IMR-90 (cell line): ENCODE data around the gene MICAL3. TPM values are rescaled to one million over a fixed set of nuclear protein-coding genes. Genes with fewer than 3 reads are reported as not detected.
A peak's percentile ranks its signal among the peaks of the same experiment; 100 is the strongest.

Experiments used
- ATAC-seq: fragments of 200-7000 bp; cut with Tn5 transposase; 2 replicates; pipeline ENCODE4 v1.9.1; 2020; ENCODE audit warnings: low read depth, mild to moderate bottlenecking, moderate library complexity
- BruUV-seq: library from RNA; stranded (reverse); fragments of 400-500 nt; replicated peaks from 2 replicates; lab custom pipeline; 2021; lab: Mats Ljungman, UMichigan
- CTCF ChIA-PET: fragments of 300-600 bp; formaldehyde crosslinking; extraction: SDS; loops from one replicate; lab custom pipeline; 2021; ENCODE audit warnings: antibody characterized with exemption; lab: Yijun Ruan, JAX
- POLR2A ChIA-PET: fragments of 300-600 bp; sonication (Branson Sonifier 250); formaldehyde crosslinking; loops from one replicate; lab custom pipeline; 2022; ENCODE audit warnings: antibody characterized with exemption; ENCODE audit not compliant: unreplicated experiment; lab: Charles Lee
- DNase-seq: peaks from one replicate; pipeline ENCODE4 v3.0.0; 2013
- H2AFZ ChIP-seq: replicated peaks from 2 replicates; pipeline ENCODE3; 2013; ENCODE audit warnings: low read length, mild to moderate bottlenecking; ENCODE audit not compliant: poor library complexity
- H2AK5ac ChIP-seq: 2 replicates; pipeline ENCODE4 v1.6.1; 2013; ENCODE audit warnings: low read depth, low read length, inconsistent platforms
- H2AK9ac ChIP-seq: replicated peaks from 2 replicates; pipeline ENCODE3; 2013; ENCODE audit warnings: mild to moderate bottlenecking, low read depth, low read length, moderate library complexity; ENCODE audit not compliant: poor library complexity
- H2BK120ac ChIP-seq: 2 replicates; pipeline ENCODE4 v1.6.1; 2013; ENCODE audit warnings: low read depth, low read length, inconsistent platforms
- H2BK15ac ChIP-seq: 3 replicates; pipeline ENCODE4 v1.6.1; 2013; ENCODE audit warnings: low read depth, low read length, inconsistent platforms
- H2BK20ac ChIP-seq: 2 replicates; pipeline ENCODE4 v1.6.1; 2013; ENCODE audit warnings: low read depth, mild to moderate bottlenecking, inconsistent platforms, low read length, moderate library complexity
- H2BK5ac ChIP-seq: 2 replicates; pipeline ENCODE4 v1.6.1; 2013; ENCODE audit warnings: mild to moderate bottlenecking, low read depth, low read length, inconsistent platforms; ENCODE audit not compliant: poor library complexity, severe bottlenecking
- H3K14ac ChIP-seq: replicated peaks from 2 replicates; pipeline ENCODE4 v1.6.1; 2013; ENCODE audit warnings: low read depth, low read length, inconsistent platforms
- H3K18ac ChIP-seq: 2 replicates; pipeline ENCODE4 v1.6.1; 2013; ENCODE audit warnings: low read depth, low read length, control low read depth
- H3K23ac ChIP-seq: 2 replicates; pipeline ENCODE4 v1.6.1; 2013; ENCODE audit warnings: low read depth, low read length, inconsistent platforms
- H3K27ac ChIP-seq: 2 replicates; pipeline ENCODE4 v1.5.1; 2013; ENCODE audit warnings: mild to moderate bottlenecking, control low read depth, low read length; ENCODE audit not compliant: insufficient read depth
- H3K27me3 ChIP-seq: 2 replicates; pipeline ENCODE4 v1.6.1; 2013; ENCODE audit warnings: low read length; ENCODE audit not compliant: control insufficient read depth, insufficient read depth
- H3K36me3 ChIP-seq: 2 replicates; pipeline ENCODE4 v1.6.1; 2013; ENCODE audit warnings: low read length, mixed read lengths; ENCODE audit not compliant: control insufficient read depth, insufficient read depth
- H3K4ac ChIP-seq: 2 replicates; pipeline ENCODE4 v1.6.1; 2013; ENCODE audit warnings: low read depth, low read length, inconsistent platforms
- H3K4me1 ChIP-seq: 2 replicates; pipeline ENCODE4 v1.6.1; 2013; ENCODE audit warnings: low read length, mixed read lengths; ENCODE audit not compliant: control insufficient read depth, insufficient read depth
- H3K4me2 ChIP-seq: 2 replicates; pipeline ENCODE4 v1.6.1; 2013; ENCODE audit warnings: low read depth, mild to moderate bottlenecking, control low read depth, low read length, moderate library complexity
- H3K4me3 ChIP-seq: 2 replicates; pipeline ENCODE4 v1.5.1; 2013; ENCODE audit warnings: low read depth, mild to moderate bottlenecking, control low read depth, low read length, moderate library complexity; ENCODE audit not compliant: insufficient read depth
- H3K56ac ChIP-seq: 2 replicates; pipeline ENCODE4 v1.6.1; 2013; ENCODE audit warnings: low read length, inconsistent platforms; ENCODE audit not compliant: insufficient read depth; ENCODE audit errors: extremely low read depth
- H3K79me1 ChIP-seq, 2 experiments: 2 replicates each; pipeline ENCODE4 v1.6.1; 2013; ENCODE audit warnings: low read length in 2 of 2, inconsistent platforms in 1 of 2, low read depth in 1 of 2
- H3K9ac ChIP-seq: 2 replicates; pipeline ENCODE4 v1.6.1; 2013; ENCODE audit warnings: low read depth, low read length, control low read depth
- H3K9me1 ChIP-seq: 2 replicates; pipeline ENCODE4 v1.6.1; 2013; ENCODE audit warnings: low read length, inconsistent platforms; ENCODE audit not compliant: insufficient read depth
- H3K9me3 ChIP-seq: 2 replicates; pipeline ENCODE4 v1.6.1; 2013; ENCODE audit warnings: low read length; ENCODE audit not compliant: control insufficient read depth, insufficient read depth
- H4K20me1 ChIP-seq: 2 replicates; pipeline ENCODE4 v1.6.1; 2013; ENCODE audit warnings: low read length, inconsistent platforms; ENCODE audit not compliant: insufficient read depth
- H4K5ac ChIP-seq: 2 replicates; pipeline ENCODE4 v1.6.1; 2013; ENCODE audit warnings: mild to moderate bottlenecking, low read depth, low read length, control low read depth
- H4K8ac ChIP-seq, 2 experiments: 2 replicates each; pipeline ENCODE4 v1.6.1; 2013; ENCODE audit warnings: low read depth in 2 of 2, low read length in 2 of 2, control low read depth in 1 of 2, inconsistent platforms in 1 of 2
- H4K91ac ChIP-seq: 2 replicates; pipeline ENCODE4 v1.6.1; 2013; ENCODE audit warnings: low read depth, low read length, inconsistent platforms; ENCODE audit not compliant: insufficient read depth
- BHLHE40 ChIP-seq: fragments of 150-350 bp; IDR thresholded peaks from 2 replicates; pipeline ENCODE4 v1.6.1; 2016; ENCODE audit warnings: mild to moderate bottlenecking, low read depth, low read length
- CEBPB ChIP-seq: IDR thresholded peaks from 2 replicates; pipeline ENCODE4 v1.6.1; 2012; ENCODE audit warnings: low read depth, low read length, improper control_type of control experiment
- FOS ChIP-seq: fragments of 150-350 bp; IDR thresholded peaks from 2 replicates; pipeline ENCODE4 v1.6.1; 2016; ENCODE audit warnings: low read depth, low read length
- MAFK ChIP-seq: IDR thresholded peaks from 2 replicates; pipeline ENCODE4 v1.6.1; 2012; ENCODE audit warnings: low read depth, low read length, improper control_type of control experiment
- MAZ ChIP-seq: IDR thresholded peaks from 2 replicates; pipeline ENCODE4 v1.6.1; 2012; ENCODE audit warnings: low read depth, mild to moderate bottlenecking, low read length, improper control_type of control experiment, moderate library complexity, borderline replicate concordance
- MXI1 ChIP-seq: IDR thresholded peaks from 2 replicates; pipeline ENCODE4 v1.6.1; 2012; ENCODE audit warnings: low read depth, mild to moderate bottlenecking, low read length, moderate library complexity, borderline replicate concordance
- NFE2L2 ChIP-seq: fragments of 150-350 bp; IDR thresholded peaks from 2 replicates; pipeline ENCODE4 v1.6.1; 2016; ENCODE audit warnings: low read depth, mild to moderate bottlenecking, low read length
- POLR2A ChIP-seq: IDR thresholded peaks from 2 replicates; pipeline ENCODE4 v1.6.1; 2012; ENCODE audit warnings: mild to moderate bottlenecking, low read depth, low read length
- RAD21 ChIP-seq: IDR thresholded peaks from 2 replicates; pipeline ENCODE4 v1.6.1; 2012; ENCODE audit warnings: low read length, improper control_type of control experiment
- RCOR1 ChIP-seq: IDR thresholded peaks from 2 replicates; pipeline ENCODE4 v1.6.1; 2012; ENCODE audit warnings: mild to moderate bottlenecking, low read length, improper control_type of control experiment; ENCODE audit not compliant: insufficient replicate concordance
- RFX5 ChIP-seq: IDR thresholded peaks from 2 replicates; pipeline ENCODE4 v1.8.0; 2012; ENCODE audit warnings: low read depth, mild to moderate bottlenecking, low read length, moderate library complexity
- SMC3 ChIP-seq: fragments of 150-350 bp; IDR thresholded peaks from 2 replicates; pipeline ENCODE4 v1.6.1; 2016; ENCODE audit warnings: low read depth, mild to moderate bottlenecking, antibody characterized with exemption, low read length, moderate library complexity
- WGBS, 2 experiments: methylation state at CpG; one replicate each; pipeline versions ENCODE4 v1.1.5 to v1.1.7; 2013; ENCODE audit warnings: missing lambda C conversion rate in 2 of 2; ENCODE audit not compliant: insufficient read length in 1 of 2; ENCODE audit errors: extremely low coverage in 2 of 2; 5-methylcytosine and 5-hydroxymethylcytosine counted together
- dilution Hi-C: fragments of 300-500 bp; cut with HindIII; formaldehyde crosslinking; loops from one replicate; pipeline ENCODE4 v1.14.3; 2018; ENCODE audit warnings: low sequenced_read_pairs; ENCODE audit not compliant: unreplicated experiment
- in situ Hi-C: fragments of 300-500 bp; cut with MboI; formaldehyde crosslinking; loops from 3 replicates; pipeline ENCODE4 v1.14.3; 2019; ENCODE audit warnings: low sequenced_read_pairs, inconsistent platforms, mixed read lengths
- intact Hi-C: fragments of 100-400 bp; cut with micrococcal nuclease; formaldehyde crosslinking; loops from 2 replicates; pipeline ENCODE4 v1.10.0; 2022
- polyA plus RNA-seq, 3 experiments: library from polyadenylated mRNA; depleted of rRNA; stranded (reverse); fragments of >200 nt; gene quantifications; 2 replicates each; pipeline ENCODE4 v1.2.3, GENCODE V29; 2012; ENCODE audit warnings: low replicate concordance in 1 of 3
- total RNA-seq: library from RNA; depleted of rRNA; stranded (reverse); fragments of >200 nt; gene quantifications from 2 replicates; pipeline ENCODE4 v1.2.3, GENCODE V29; 2012
- TF ChIP-seq, protein P1 (sequence below): conservative IDR thresholded peaks from 2 replicates; pipeline ENCODE4 v1.5.1; 2012; ENCODE audit warnings: mild to moderate bottlenecking, low read depth, low read length, improper control_type of control experiment
- TF ChIP-seq, protein P2 (sequence below): fragments of 150-350 bp; IDR thresholded peaks from 2 replicates; pipeline ENCODE4 v1.6.1; 2016; ENCODE audit warnings: low read depth, mild to moderate bottlenecking, low read length, moderate library complexity, borderline replicate concordance

MICAL3 gene
- total and polyA plus RNA-seq, 2 of the 4 experiments (the other 2 are of a cell fraction): 17.6 to 26.8 TPM

DNA sequence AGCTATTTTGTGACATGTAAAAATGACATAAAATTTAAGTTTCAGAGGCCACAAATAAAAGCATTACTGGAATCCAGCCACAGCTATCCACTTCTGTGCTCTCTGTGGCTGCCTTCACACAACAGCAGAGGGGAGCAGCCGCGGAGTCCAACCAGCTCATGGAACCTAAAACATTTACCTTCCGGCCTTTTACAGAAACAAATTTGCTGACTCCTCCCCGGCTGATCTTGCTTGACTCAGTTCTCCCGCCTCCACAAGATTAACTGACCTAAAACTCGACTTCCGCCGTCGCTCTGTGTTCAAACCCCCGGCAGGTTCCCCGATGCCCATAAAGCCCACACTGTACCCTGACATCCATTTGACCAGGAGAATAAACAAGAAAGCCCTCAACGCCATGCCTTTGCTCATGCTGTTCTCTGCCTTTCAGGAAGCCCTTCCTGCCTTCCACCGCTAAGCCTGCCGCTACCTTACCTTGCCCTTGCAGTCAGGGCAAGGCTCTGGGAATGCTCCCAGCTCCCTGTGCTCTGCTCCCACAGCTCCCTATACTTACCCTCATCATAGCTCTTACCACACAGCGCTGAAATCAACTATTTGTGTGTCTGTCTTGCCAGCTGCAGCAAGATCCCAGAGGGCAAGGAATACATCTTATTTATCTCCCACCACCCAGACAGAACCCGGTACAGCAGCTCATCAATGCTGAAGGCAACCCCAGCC, 35.4 kb downstream of the MICAL3 start:
- CTCF ChIA-PET: interaction anchor here (0.8 kb wide), 1 partner anchor 10 kb away, joined by 3 read pairs; no protein-coding TSS in a partner anchor
- TF ChIP-seq RFX5 (no peak), MXI1 (no peak), MAFK (no peak), RCOR1 (no peak), NFE2L2 (no peak), BHLHE40 (no peak), MAZ (no peak), FOS (no peak), POLR2A (no peak), SMC3 (no peak), CEBPB (no peak), RAD21 (no peak)
- TF ChIP-seq, protein P1, sequence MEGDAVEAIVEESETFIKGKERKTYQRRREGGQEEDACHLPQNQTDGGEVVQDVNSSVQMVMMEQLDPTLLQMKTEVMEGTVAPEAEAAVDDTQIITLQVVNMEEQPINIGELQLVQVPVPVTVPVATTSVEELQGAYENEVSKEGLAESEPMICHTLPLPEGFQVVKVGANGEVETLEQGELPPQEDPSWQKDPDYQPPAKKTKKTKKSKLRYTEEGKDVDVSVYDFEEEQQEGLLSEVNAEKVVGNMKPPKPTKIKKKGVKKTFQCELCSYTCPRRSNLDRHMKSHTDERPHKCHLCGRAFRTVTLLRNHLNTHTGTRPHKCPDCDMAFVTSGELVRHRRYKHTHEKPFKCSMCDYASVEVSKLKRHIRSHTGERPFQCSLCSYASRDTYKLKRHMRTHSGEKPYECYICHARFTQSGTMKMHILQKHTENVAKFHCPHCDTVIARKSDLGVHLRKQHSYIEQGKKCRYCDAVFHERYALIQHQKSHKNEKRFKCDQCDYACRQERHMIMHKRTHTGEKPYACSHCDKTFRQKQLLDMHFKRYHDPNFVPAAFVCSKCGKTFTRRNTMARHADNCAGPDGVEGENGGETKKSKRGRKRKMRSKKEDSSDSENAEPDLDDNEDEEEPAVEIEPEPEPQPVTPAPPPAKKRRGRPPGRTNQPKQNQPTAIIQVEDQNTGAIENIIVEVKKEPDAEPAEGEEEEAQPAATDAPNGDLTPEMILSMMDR: no peak
- TF ChIP-seq, protein P2, sequence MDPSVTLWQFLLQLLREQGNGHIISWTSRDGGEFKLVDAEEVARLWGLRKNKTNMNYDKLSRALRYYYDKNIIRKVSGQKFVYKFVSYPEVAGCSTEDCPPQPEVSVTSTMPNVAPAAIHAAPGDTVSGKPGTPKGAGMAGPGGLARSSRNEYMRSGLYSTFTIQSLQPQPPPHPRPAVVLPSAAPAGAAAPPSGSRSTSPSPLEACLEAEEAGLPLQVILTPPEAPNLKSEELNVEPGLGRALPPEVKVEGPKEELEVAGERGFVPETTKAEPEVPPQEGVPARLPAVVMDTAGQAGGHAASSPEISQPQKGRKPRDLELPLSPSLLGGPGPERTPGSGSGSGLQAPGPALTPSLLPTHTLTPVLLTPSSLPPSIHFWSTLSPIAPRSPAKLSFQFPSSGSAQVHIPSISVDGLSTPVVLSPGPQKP: no peak

More for the DNA sequence above, 35.4 kb downstream of the MICAL3 start:
- Histone ChIP-seq H2BK5ac (no peak overlapping the region), H3K9ac (no peak overlapping the region), H2AK5ac (peak overlapping the region; percentile 15; the same call in 1 of the 2 replicates), H3K4me2 (no peak overlapping the region), H4K20me1 (peaks cover 33% of the 10 kb centered on the region), H4K91ac (peak overlapping the region; percentile 30), H3K36me3 (no peaks in the 10 kb centered on the region), H3K4me3 (no peak overlapping the region), H3K9me1 (peaks cover 38% of the 10 kb centered on the region), H4K5ac (no peak overlapping the region), H3K27ac (no peak overlapping the region), H4K8ac (peak overlapping the region in 1 of 2 experiments; percentile 56; a peak in 2 of 4 replicates), H3K14ac (peak overlapping the region; percentile 64), H3K4me1 (peaks cover 24% of the 10 kb centered on the region), H2AFZ (no peak overlapping the region), H3K9me3 (no peaks in the 10 kb centered on the region), H3K27me3 (no peaks in the 10 kb centered on the region), H3K56ac (no peak overlapping the region), H3K79me1 (peaks cover 38 to 84% of the 10 kb centered on the region in 2 experiments), H3K4ac (peak overlapping the region; percentile 54), H2AK9ac (no peak overlapping the region), H3K18ac (no peak overlapping the region), H3K23ac (0 out of 2 replicates have a peak overlapping the region, but pooled peaks have one; percentile 6), H2BK20ac (0 out of 2 replicates have a peak overlapping the region, but pooled peaks have one; percentile 14), H2BK120ac (0 out of 2 replicates have a peak overlapping the region, but pooled peaks have one; percentile 14), H2BK15ac (peak overlapping the region; percentile 36; the same call in 1 of the 3 replicates)
- POLR2A ChIA-PET: no interaction called here
- whole genome bisulfite sequencing, 2 experiments: 84% methylated on average over 14 of the region's 16 CpGs; no CpG with 5 or more reads in 1 of the 2 experiments
- in situ Hi-C loops (no loop called here), dilution Hi-C loops (no loop called here), intact Hi-C loops (no loop called here)
- DNase-seq: no peak
- no peak for ATAC-seq
- BruUV-seq: no TSS peak
